ENCODE results near the gene GCGR. TPM values are rescaled to one million over a fixed set of nuclear protein-coding genes. Genes with fewer than 3 reads are reported as not detected.

GCGR gene
- total RNA-seq, 4 donors from 2014 or later, result not detected

DNA sequence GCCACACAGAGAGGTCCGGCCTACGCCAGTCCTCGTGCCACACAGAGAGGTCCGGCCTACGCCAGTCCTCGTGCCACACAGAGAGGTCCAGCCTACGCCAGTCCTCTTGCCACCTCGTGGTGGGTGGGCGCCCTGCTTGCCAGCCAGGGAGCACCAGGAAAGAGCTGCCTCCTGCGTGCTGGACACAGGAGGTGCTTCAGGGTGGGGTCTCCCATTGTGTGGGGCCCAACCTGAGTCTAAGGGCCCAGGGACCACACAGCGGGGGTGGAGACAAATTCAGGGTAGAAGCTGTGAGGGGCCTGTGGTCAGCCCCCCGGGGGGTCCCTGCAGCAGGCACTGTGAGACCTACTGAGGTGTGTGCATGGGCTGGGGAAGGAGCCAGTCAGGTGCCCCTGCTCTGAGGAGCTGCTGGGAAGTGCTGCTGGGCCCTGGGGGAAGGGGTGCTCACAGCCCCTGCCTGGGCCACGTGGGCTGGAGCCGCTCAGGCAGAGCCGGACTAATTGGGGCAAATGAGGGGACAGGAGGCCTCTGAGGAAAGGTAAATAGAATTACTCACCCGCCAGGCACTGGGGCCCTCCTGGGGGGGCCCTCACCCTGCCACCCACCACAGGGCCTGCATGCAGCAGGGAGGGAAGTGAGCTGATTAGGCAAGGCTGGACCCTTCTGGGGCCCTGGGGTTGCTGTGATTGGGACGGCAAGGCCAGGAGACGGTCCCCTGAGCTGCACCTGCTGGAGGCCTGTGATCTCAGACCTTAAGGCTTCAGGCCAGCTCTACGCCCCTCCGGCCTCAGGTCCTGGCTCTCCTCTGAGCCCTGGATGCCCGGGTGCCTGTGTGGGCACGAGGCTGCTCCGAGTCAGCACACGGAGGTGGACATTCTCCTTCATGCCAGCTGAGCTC lies 11.0 kb downstream of the GCGR start:
- Histone ChIP-seq H3K9me3 (no peaks in the 10 kb centered on the region), H3K4me3 (replicated peaks in 1 of 3) (no peak overlapping the region), H3K27me3 (no peaks in the 10 kb centered on the region), H3K27ac (peak overlapping the region in 1 of 3 donors; percentile 11), H3K4me1 (peaks cover 4 to 11% of the 10 kb centered on the region in 2 donors), H3K36me3 (no peaks in the 10 kb centered on the region)
- 13 to 69% methylated on average over 4 to 7 of the region's 24 CpGs for WGBS, 2 donors
- no peak for TF ChIP-seq POLR2A (IDR thresholded peaks at IDR 0.05)
- TF ChIP-seq, protein P1, sequence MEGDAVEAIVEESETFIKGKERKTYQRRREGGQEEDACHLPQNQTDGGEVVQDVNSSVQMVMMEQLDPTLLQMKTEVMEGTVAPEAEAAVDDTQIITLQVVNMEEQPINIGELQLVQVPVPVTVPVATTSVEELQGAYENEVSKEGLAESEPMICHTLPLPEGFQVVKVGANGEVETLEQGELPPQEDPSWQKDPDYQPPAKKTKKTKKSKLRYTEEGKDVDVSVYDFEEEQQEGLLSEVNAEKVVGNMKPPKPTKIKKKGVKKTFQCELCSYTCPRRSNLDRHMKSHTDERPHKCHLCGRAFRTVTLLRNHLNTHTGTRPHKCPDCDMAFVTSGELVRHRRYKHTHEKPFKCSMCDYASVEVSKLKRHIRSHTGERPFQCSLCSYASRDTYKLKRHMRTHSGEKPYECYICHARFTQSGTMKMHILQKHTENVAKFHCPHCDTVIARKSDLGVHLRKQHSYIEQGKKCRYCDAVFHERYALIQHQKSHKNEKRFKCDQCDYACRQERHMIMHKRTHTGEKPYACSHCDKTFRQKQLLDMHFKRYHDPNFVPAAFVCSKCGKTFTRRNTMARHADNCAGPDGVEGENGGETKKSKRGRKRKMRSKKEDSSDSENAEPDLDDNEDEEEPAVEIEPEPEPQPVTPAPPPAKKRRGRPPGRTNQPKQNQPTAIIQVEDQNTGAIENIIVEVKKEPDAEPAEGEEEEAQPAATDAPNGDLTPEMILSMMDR (IDR thresholded peaks at IDR 0.05), result no peak
- intact Hi-C loops (cut with DNase I), result no loop called here
- peak; percentile 22 to 33 for DNase-seq

DNA sequence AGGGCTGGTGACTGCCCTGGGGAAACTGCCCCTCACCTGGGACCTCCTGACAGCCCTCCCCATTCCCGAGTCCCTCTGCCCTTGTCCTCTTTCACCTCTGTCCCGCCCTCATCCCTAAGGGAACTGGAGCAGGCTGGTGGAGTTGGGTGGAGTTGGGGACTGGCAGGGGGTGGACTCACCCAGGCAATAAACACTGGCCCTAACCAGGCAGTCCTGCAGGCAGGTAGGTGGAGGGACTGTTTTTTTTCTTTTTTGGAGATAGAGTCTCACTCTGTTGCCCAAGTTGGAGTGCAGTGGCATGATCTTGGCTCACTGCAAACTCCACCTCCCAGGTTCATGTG lies 11.7 kb downstream of the GCGR start:
- peaks cover 4 to 11% of the 10 kb centered on the region in 2 donors for H3K4me1 ChIP-seq
- H3K27ac ChIP-seq, result peak overlapping the region in 1 of 3 donors; percentile 11
- no peaks in the 10 kb centered on the region for H3K27me3 ChIP-seq
- no peak overlapping the region for H3K4me3 ChIP-seq (replicated peaks in 1 of 3)
- DNase-seq, result peak in 1 of 2 donors; percentile 15
- H3K9me3 ChIP-seq, result no peaks in the 10 kb centered on the region
- intact Hi-C loops (cut with DNase I), result no loop called here
- WGBS, 2 donors, result 38 to 75% methylated on average over 1 to 2 of the region's 2 CpGs
- no peak for TF ChIP-seq POLR2A (IDR thresholded peaks at IDR 0.05)
- TF ChIP-seq, protein P1 (IDR thresholded peaks at IDR 0.05), result no peak
- no peaks in the 10 kb centered on the region for H3K36me3 ChIP-seq

- no peak for DNase-seq
- intact Hi-C loops (cut with DNase I), result no loop called here
- TF ChIP-seq, protein P1 (IDR thresholded peaks at IDR 0.05), result no peak
- no peak for TF ChIP-seq POLR2A (IDR thresholded peaks at IDR 0.05)
- H3K4me3 ChIP-seq (replicated peaks in 1 of 3), result no peak overlapping the region
- peaks cover 0 to under 1% of the 10 kb centered on the region in 2 donors for H3K36me3 ChIP-seq
- no peaks in the 10 kb centered on the region for H3K27me3 ChIP-seq
- H3K27ac ChIP-seq, result no peak overlapping the region
- WGBS, 2 donors, result 48 to 65% methylated on average over 7 of the region's 7 CpGs
- no peaks in the 10 kb centered on the region for H3K9me3 ChIP-seq
- peaks cover 4 to 11% of the 10 kb centered on the region in 2 donors for H3K4me1 ChIP-seq
Observed at GRCh38 chr17:81817758-81818147, 13.8 kb downstream of the GCGR start.

GRCh38 chr17:81819708-81820107 lies 15.8 kb downstream of the GCGR start:
- Histone ChIP-seq H3K4me3 (replicated peaks in 1 of 3) (no peak overlapping the region), H3K36me3 (peaks cover 0 to 13% of the 10 kb centered on the region in 2 donors), H3K4me1 (peaks cover 4 to 11% of the 10 kb centered on the region in 2 donors), H3K27me3 (no peaks in the 10 kb centered on the region), H3K27ac (no peak overlapping the region), H3K9me3 (no peaks in the 10 kb centered on the region)
- intact Hi-C loops (cut with DNase I), result no loop called here
- TF ChIP-seq, protein P1 (IDR thresholded peaks at IDR 0.05), result no peak
- TF ChIP-seq POLR2A (IDR thresholded peaks at IDR 0.05), result no peak
- DNase-seq, result no peak
- WGBS, 2 donors, result 47% methylated on average over 5 of the region's 13 CpGs; no CpG with 5 or more reads in 1 of the 2 donors

GRCh38 chr17:81821147-81821546 lies 17.2 kb downstream of the GCGR start:
- intact Hi-C loops (cut with DNase I), result no loop called here
- WGBS, 2 donors, result 92 to 94% methylated on average over 2 to 7 of the region's 8 CpGs
- Histone ChIP-seq H3K9me3 (no peaks in the 10 kb centered on the region), H3K27me3 (no peaks in the 10 kb centered on the region), H3K27ac (no peak overlapping the region), H3K4me1 (no peaks in the 10 kb centered on the region), H3K36me3 (peaks cover 0 to 13% of the 10 kb centered on the region in 2 donors), H3K4me3 (replicated peaks in 1 of 3) (no peak overlapping the region)
- no peak for DNase-seq
- TF ChIP-seq POLR2A (IDR thresholded peaks at IDR 0.05), result no peak
- TF ChIP-seq, protein P1 (IDR thresholded peaks at IDR 0.05), result no peak
